ENCODE results near the gene AP2B1. TPM values are rescaled to one million over a fixed set of nuclear protein-coding genes. Genes with fewer than 3 reads are reported as not detected.

The AP2B1 gene
- total and polyA plus RNA-seq, 9 of the 15 experiments (the other 6 are each of a cell fraction or from before 2014, with no cell fraction given), result 60.1 to 287 (median 105) TPM

DNA sequence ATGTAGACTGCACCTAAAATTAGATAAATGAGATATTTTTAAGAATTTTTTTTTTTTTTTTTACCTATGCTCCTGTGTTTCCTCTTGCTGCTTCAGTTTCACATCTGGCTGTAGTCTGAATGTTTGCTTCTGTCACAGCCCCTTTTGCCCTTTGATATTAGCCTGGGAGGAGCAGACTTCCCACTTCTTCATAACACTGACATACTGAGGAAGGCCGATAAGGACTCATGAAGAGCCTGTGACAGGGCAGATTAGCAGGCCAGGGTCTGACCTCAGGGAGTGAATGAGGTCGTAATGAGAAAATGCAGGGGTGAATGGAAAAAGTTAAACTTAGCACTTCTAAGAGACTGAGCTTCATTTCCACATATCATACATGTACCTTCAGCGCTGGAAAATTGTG lies 26.4 kb upstream of the AP2B1 start, which contains the start of gene SLFN14 (continued):
- TF ChIP-seq POLR2AphosphoS5 (IDR thresholded peaks at IDR 0.05; ENCODE audit: control insufficient read depth, insufficient read depth, low read depth, low read length), result peak; percentile 100
- no peak for TF ChIP-seq HDAC6 (IDR thresholded peaks at IDR 0.05; ENCODE audit: low read depth, low read length)
- peak; percentile 60; the same call in 1 of the 2 replicates for TF ChIP-seq MAFG (tag; conservative IDR thresholded peaks at IDR 0.05)
- TF ChIP-seq NRF1 (conservative IDR thresholded peaks at IDR 0.05 in 1 of 2, IDR thresholded peaks at IDR 0.05 in 1 of 2), result peak; percentile 18 to 20; a peak in 1 of 4 replicates
- TF ChIP-seq ZNF766 (CRISPR knock-in tag; conservative IDR thresholded peaks at IDR 0.05), result peak; percentile 90
- no peak for TF ChIP-seq XRCC4 (IDR thresholded peaks at IDR 0.05; ENCODE audit: extremely low read depth, insufficient read depth, insufficient read length)
- TF ChIP-seq, protein P1, sequence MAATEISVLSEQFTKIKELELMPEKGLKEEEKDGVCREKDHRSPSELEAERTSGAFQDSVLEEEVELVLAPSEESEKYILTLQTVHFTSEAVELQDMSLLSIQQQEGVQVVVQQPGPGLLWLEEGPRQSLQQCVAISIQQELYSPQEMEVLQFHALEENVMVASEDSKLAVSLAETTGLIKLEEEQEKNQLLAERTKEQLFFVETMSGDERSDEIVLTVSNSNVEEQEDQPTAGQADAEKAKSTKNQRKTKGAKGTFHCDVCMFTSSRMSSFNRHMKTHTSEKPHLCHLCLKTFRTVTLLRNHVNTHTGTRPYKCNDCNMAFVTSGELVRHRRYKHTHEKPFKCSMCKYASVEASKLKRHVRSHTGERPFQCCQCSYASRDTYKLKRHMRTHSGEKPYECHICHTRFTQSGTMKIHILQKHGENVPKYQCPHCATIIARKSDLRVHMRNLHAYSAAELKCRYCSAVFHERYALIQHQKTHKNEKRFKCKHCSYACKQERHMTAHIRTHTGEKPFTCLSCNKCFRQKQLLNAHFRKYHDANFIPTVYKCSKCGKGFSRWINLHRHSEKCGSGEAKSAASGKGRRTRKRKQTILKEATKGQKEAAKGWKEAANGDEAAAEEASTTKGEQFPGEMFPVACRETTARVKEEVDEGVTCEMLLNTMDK (IDR thresholded peaks at IDR 0.05; ENCODE audit: borderline replicate concordance, insufficient read depth, low read depth, low read length, poor library complexity, severe bottlenecking), result no peak
- TF ChIP-seq BRCA1 (IDR thresholded peaks at IDR 0.05), result no peak
- no peak for TF ChIP-seq BRCA1 (CRISPR knock-in tag; IDR thresholded peaks at IDR 0.05)
- no peak for TF ChIP-seq PTBP1 (IDR thresholded peaks at IDR 0.05; ENCODE audit: low read depth, low read length)
- TF ChIP-seq, protein P2, sequence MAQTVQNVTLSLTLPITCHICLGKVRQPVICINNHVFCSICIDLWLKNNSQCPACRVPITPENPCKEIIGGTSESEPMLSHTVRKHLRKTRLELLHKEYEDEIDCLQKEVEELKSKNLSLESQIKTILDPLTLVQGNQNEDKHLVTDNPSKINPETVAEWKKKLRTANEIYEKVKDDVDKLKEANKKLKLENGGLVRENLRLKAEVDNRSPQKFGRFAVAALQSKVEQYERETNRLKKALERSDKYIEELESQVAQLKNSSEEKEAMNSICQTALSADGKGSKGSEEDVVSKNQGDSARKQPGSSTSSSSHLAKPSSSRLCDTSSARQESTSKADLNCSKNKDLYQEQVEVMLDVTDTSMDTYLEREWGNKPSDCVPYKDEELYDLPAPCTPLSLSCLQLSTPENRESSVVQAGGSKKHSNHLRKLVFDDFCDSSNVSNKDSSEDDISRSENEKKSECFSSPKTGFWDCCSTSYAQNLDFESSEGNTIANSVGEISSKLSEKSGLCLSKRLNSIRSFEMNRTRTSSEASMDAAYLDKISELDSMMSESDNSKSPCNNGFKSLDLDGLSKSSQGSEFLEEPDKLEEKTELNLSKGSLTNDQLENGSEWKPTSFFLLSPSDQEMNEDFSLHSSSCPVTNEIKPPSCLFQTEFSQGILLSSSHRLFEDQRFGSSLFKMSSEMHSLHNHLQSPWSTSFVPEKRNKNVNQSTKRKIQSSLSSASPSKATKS (CRISPR knock-in tag; IDR thresholded peaks at IDR 0.05), result no peak
- TF ChIP-seq CBFA2T3 (IDR thresholded peaks at IDR 0.05), result peak; percentile 100
- TF ChIP-seq ETV6 (IDR thresholded peaks at IDR 0.05; ENCODE audit: borderline replicate concordance in 1 of 2, low read depth in 2 of 2, low read length in 1 of 2), result peak in 1 of 2 experiments; percentile 84; a peak in 2 of 4 replicates
- TF ChIP-seq ETV6 (CRISPR knock-in tag; IDR thresholded peaks at IDR 0.05; ENCODE audit: borderline replicate concordance), result no peak
- peak; percentile 97 for TF ChIP-seq CCNT2 (IDR thresholded peaks at IDR 0.05; ENCODE audit: borderline replicate concordance, extremely low read depth, insufficient read length, low read depth, low read length)
- TF ChIP-seq TRIM28 (IDR thresholded peaks at IDR 0.05), result peak; percentile 21; the same call in 1 of the 2 replicates
- TF ChIP-seq, protein P3, sequence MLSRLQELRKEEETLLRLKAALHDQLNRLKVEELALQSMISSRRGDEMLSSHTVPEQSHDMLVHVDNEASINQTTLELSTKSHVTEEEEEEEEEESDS (CRISPR knock-in tag; IDR thresholded peaks at IDR 0.05), result no peak
- TF ChIP-seq FOXJ2 (tag; IDR thresholded peaks at IDR 0.05), result no peak
- TF ChIP-seq ZNF165 (CRISPR knock-in tag; IDR thresholded peaks at IDR 0.05; ENCODE audit: borderline replicate concordance), result no peak
- no peak for TF ChIP-seq ZNF696 (CRISPR knock-in tag; conservative IDR thresholded peaks at IDR 0.05)
- TF ChIP-seq SNIP1 (IDR thresholded peaks at IDR 0.05; ENCODE audit: low read depth), result no peak
- peak; percentile 52 to 96; a peak in 3 of 4 replicates for TF ChIP-seq RCOR1 (IDR thresholded peaks at IDR 0.05; ENCODE audit: borderline replicate concordance in 1 of 2, low read depth in 2 of 2, low read length in 2 of 2)
- TF ChIP-seq, protein P4, sequence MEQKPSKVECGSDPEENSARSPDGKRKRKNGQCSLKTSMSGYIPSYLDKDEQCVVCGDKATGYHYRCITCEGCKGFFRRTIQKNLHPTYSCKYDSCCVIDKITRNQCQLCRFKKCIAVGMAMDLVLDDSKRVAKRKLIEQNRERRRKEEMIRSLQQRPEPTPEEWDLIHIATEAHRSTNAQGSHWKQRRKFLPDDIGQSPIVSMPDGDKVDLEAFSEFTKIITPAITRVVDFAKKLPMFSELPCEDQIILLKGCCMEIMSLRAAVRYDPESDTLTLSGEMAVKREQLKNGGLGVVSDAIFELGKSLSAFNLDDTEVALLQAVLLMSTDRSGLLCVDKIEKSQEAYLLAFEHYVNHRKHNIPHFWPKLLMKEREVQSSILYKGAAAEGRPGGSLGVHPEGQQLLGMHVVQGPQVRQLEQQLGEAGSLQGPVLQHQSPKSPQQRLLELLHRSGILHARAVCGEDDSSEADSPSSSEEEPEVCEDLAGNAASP (IDR thresholded peaks at IDR 0.05), result peak; percentile 58; the same call in 1 of the 2 replicates

Data from K562 (cell line).